Stimulated activated CD8-positive, alpha-beta memory T cell treated with anti-CD3 and anti-CD28 coated beads, Interleukin-7, amount 100 ng/mL, for 24 hours (primary cell): ENCODE measurements around the gene KIF27.
"Not testable (repeated sequence)": the region's sequence is repeated elsewhere in the genome, so short reads cannot be mapped to it uniquely, and the experiment has no call there.

Experiments used
- DNase-seq: peaks from one replicate; pipeline ENCODE4 v3.0.0-alpha.2; 2020; ENCODE audit warnings: low read depth

KIF27 gene

DNA sequence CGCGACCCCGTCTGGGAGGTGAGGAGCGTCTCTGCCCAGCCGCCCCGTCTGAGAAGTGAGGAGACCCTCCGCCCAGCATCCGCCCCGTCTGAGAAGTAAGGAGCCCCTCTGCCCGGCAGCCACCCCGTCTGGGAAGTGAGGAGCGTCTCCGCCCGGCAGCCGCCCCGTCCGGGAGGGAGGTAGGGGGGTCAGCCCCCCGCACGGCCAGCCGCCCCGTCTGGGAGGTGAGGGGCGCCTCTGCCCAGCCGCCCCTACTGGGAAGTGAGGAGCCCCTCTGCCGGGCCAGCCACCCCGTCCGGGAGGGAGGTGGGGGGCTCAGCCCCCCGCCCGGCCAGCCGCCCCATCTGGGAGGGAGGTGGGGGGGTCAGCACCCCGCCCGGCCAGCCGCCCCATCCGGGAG is 117.3 kb downstream of the KIF27 start:
- DNase-seq, result not testable (repeated sequence)

DNA sequence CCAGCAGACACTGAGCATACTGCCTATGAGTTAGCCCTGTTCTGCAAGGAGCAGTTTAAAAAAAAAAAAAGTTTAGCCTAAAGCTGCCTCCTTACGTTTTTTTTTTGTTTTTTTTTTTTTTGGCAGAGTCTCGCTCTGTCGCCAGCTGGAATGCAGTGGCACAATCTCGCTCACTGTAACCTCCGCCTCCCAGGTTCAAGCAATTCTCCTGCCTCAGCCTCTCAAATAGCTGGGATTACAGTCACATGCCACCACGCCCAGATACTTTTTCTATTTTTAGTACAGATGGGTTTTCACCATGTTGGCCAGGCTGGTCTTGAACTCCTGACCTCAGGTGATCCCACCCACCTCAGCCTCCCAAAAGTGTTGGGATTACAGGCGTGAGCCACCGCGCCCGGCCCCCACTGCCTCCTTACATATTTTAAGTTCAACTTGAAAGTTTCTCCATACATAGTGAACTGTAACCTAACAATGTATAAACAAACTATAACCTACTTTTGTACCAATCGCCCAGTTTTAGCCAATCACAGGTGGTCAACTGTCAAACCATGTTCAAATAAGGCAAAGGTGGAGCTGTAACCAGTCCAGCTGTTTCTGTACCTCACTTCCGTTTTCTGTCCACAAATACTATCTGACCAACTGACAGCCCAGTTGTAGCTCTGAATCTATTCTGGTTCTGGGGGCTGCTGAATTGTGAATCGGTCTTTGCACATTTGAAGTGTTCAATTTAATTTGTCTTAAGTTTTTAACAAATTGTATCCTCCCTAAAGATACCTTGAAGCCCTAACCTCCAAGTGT is 120.8 kb downstream of the KIF27 start:
- no peak for DNase-seq

DNA sequence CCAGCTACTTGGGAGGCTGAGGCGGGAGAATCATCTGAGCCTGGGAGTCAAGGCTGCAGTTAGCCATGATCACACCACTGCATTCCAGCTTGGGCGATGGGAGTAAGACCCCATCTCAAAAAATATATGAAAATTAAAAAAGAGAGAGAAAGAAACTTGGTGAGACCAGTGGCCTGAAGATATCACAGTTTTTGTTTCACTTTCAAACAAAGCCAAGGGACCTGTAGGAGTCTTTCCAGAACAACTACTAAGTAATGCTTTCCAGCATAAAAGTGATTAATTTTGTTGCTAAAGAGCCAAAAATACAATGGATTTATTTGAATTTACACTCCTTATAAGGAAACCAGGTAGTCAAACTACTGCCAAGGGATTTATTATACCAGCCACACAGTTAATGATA is 127.2 kb downstream of the KIF27 start:
- no peak for DNase-seq

DNA sequence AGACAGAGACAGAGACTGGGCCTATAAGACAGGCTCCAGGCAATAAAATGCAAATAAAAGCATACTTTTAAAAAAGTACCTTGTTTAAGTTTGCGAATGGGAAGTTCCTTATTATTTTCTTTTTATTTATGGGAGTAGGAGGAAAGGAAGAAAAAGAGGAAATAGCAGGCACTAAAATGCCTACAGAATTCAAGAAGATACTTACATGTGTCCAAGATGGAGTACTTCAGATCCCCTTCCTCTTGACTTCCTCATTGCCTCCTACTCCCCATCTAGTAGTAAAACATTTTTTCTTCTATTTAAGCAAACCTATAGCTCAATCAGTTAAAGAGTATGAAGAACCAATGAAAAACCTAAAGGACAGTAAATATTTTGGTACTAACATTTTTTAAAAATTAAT is 128.5 kb downstream of the KIF27 start:
- DNase-seq, result no peak
